Heart right ventricle (tissue), 16 donors: ENCODE data around the gene USB1. TPM values are rescaled to one million over a fixed set of nuclear protein-coding genes. Genes with fewer than 3 reads are reported as not detected.
A peak's percentile ranks its signal among the peaks of the same experiment; 100 is the strongest.

Experiments used
- ATAC-seq, 8 donors: fragments of 200-7000 bp; cut with Tn5 transposase; one replicate each; pipeline ENCODE4 v1.9.1; 2020; ENCODE audit warnings: mild to moderate bottlenecking in 8 of 8, moderate library complexity in 8 of 8, moderate number of reproducible peaks in 1 of 8
- DNase-seq, 2 donors: peaks; one replicate each; pipeline ENCODE4 v3.0.0-alpha.2; 2020
- H3K27ac ChIP-seq, 10 donors: fragments of 200-600 bp; sonication (generic) in 2 of 10; one replicate each; pipeline versions ENCODE4 v1.5.0 to v1.8.0; 2020 to 2022; ENCODE audit warnings: mild to moderate bottlenecking in 3 of 10
- H3K27me3 ChIP-seq, 7 donors: fragments of 200-600 bp; one replicate each; pipeline ENCODE4 v1.8.0; 2021 to 2022; ENCODE audit warnings: mild to moderate bottlenecking in 2 of 7
- H3K36me3 ChIP-seq, 9 donors: fragments of 200-600 bp; sonication (generic) in 1 of 9; one replicate each; pipeline versions ENCODE4 v1.5.0 to v1.8.0; 2020 to 2022; ENCODE audit warnings: mild to moderate bottlenecking in 2 of 9
- H3K4me1 ChIP-seq, 9 donors: fragments of 200-600 bp; sonication (generic) in 1 of 9; one replicate each; pipeline versions ENCODE4 v1.5.0 to v1.8.0; 2020 to 2022; ENCODE audit warnings: mild to moderate bottlenecking in 4 of 9
- H3K4me3 ChIP-seq, 10 donors: fragments of 200-600 bp; sonication (generic) in 2 of 10; one replicate each; pipeline versions ENCODE4 v1.5.0 to v1.8.0; 2020 to 2022; ENCODE audit warnings: mild to moderate bottlenecking in 7 of 10, moderate library complexity in 2 of 10
- H3K9me3 ChIP-seq, 11 donors: fragments of 200-600 bp in 10 of 11; sonication (generic) in 2 of 11; one replicate each; pipeline versions ENCODE4 v1.5.0 to v1.8.0; 2013 to 2022; ENCODE audit warnings: mild to moderate bottlenecking in 2 of 11, control low read depth in 1 of 11, moderate library complexity in 1 of 11
- CTCF ChIP-seq, 9 donors: fragments of 200-600 bp; sonication (generic) in 2 of 9; IDR thresholded peaks; one replicate each; pipeline versions ENCODE4 v1.5.0 to v1.8.0; 2021 to 2022; ENCODE audit warnings: antibody characterized with exemption in 9 of 9, mild to moderate bottlenecking in 5 of 9, moderate library complexity in 1 of 9
- WGBS, 2 donors: extraction: QIAGEN DNeasy Blood & Tissue Kit; methylation state at CpG; one replicate each; pipeline ENCODE4 v1.1.7; 2013; ENCODE audit warnings: inconsistent platforms in 1 of 2; 5-methylcytosine and 5-hydroxymethylcytosine counted together
- intact Hi-C, 10 donors: fragments of 100-400 bp; cut with DNase I; formaldehyde crosslinking; loops; one replicate each; pipeline versions ENCODE4 v1.11.1 to v1.14.2; 2022
- polyA plus RNA-seq, 2 donors: library from polyadenylated mRNA; stranded (reverse); fragments of 200-250 nt; gene quantifications; one replicate each; pipeline ENCODE4 v1.2.3, GENCODE V29; 2013
- total RNA-seq, 10 donors: library from RNA; stranded (reverse); fragmentation: NEBNext Ultra II Directional in 3 of 10; extraction: Animal tissue kit (Norgen Biotek cat#: 25700) in 3 of 10; gene quantifications; one replicate each; pipeline versions ENCODE4 v1.2.1 to v1.2.4, GENCODE V29; 2021 to 2023
- donor health status: Arrhythmogenic right ventricular cardiomyopathy.
- donor health status: ischemic (EF 13 %, LVEDD 7.1; RV severe dilation, severe dysfunction).
- donor health status: healthy with polysubstance abuse.
- donor health status: DM: no; HTN: yes; CAD: no.
- donor health status: DM: no; HTN: no; CAD: no.
- donor health status: ischemic (EF 25% LVEDD 6.9; RV normal size, moderate dysfunction).
- donor health status: ischemic (EF 25% LVEDD 5.7; RV mildly dilated, moderate dysfunction).
- donor health status: healthy.
- donor health status: DM: yes; HTN: yes; CAD: no.
- donor health status: Ischemic cardiomyopathy.
- donor health status: ischemic (EF 35%, LVEDD 5.7; RV mildly dilated, moderate dysfunction).
- donor health status: nonischemic (EF 11% LVEDD 7.7; RV severe dilation, severe dysfunction).
- donor health status: DM: yes; HTN: yes; CAD: no.
- donor health status: PGD.
- donor health status: ischemic (EF 29% LVEDD 5.4; RV normal size, mild dysfunction).
- donor health status: nonischemic (EF 23%, LVEDD 6.1; RV moderate dilation, normal function).

The USB1 gene
- total and polyA plus RNA-seq, 12 donors: 21.1 to 44.3 (median 31.5) TPM

DNA sequence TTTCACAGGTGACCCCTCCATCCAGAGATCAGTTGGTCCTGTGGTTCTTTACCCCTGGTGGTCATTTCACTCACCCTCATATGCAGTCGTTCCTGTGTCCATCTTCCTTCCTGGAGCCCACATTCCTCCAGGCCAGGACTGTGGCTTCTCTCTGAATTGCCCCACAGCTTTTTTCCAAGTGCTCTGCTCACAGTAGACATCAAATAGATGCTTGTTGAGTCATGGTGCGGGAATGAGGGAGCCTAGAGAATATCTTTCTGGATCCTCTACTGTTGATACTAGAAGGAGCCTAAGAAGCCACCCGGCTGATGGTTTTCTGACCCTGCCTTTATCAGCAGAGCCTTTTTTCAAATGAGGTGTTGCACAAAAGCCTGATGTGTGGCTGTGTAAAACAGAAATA, 10.4 kb downstream of the USB1 start:
- Histone ChIP-seq H3K27me3 (no peaks in the 10 kb centered on the region), H3K36me3 (peaks cover 0 to 84% (median 10%) of the 10 kb centered on the region in 9 donors), H3K27ac (no peak overlapping the region), H3K4me1 (peaks cover 0 to 9% (median 0%) of the 10 kb centered on the region in 9 donors), H3K9me3 (no peaks in the 10 kb centered on the region), H3K4me3 (no peak overlapping the region)
- ATAC-seq (no peak), DNase-seq (no peak)
- WGBS, 2 donors: 84 to 86% methylated on average over 3 of the region's 3 CpGs
- no peak for TF ChIP-seq CTCF (IDR thresholded peaks at IDR 0.05)
- intact Hi-C loops: no loop called here

- intact Hi-C loops: no loop called here
- Histone ChIP-seq H3K4me3 (no peak overlapping the region), H3K27ac (no peak overlapping the region), H3K9me3 (no peaks in the 10 kb centered on the region), H3K4me1 (peaks cover 0 to 17% (median 0%) of the 10 kb centered on the region in 9 donors), H3K27me3 (no peaks in the 10 kb centered on the region), H3K36me3 (peaks cover 0 to 82% (median 8%) of the 10 kb centered on the region in 9 donors)
- no peak for DNase-seq
- WGBS, 2 donors: 73% methylated on average over 9 of the region's 9 CpGs
- no peak for ATAC-seq
- TF ChIP-seq CTCF (IDR thresholded peaks at IDR 0.05): no peak
Observed at GRCh38 chr16:58012481-58012880, 11.3 kb downstream of the USB1 start.

DNA sequence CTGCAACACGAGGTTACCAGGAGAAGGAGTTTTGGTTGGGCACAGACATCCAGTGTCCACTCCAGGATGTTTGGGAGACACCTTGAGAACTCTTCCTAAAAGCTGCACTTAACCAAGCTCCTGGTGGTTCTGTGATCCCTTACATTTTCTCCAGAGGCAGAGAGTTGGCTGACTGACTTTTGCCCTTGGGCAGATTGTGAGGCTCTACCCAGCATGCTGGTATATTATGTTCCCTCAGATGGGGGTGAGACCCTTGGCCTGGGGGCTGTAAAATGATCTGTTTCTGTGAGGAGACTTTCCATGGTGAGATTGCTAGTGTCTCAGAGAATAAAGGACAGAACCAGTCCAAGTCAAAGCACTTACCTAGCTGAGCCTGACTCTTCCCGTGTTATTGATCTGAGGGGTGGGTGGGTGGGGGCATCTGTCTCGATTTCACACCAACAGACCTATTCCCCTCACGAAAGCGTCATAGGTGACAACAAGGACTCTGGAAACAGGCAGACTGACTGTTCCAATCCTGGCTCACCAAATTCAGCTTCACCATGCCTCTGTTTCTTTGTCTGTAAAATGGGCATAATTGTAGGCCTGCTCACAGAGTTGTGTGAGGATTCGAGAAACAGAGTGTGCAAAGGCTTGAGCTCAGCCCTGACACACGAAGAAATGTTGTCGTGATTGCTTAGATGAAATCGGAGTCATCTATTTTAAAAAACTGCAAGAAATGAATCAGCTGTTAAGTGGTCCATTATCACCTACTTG, 12.2 kb downstream of the USB1 start:
- 90% methylated on average over 9 of the region's 9 CpGs for WGBS, 2 donors
- peaks cover 0 to 88% (median 8%) of the 10 kb centered on the region in 9 donors for H3K36me3 ChIP-seq

GRCh38 chr16:58016840-58017446, 15.7 kb downstream of the USB1 start:
- H3K4me3 ChIP-seq: no peak overlapping the region
- TF ChIP-seq CTCF (IDR thresholded peaks at IDR 0.05): no peak
- H3K4me1 ChIP-seq: peaks cover 0 to 23% (median 15%) of the 10 kb centered on the region in 9 donors
- peak in 2 of 8 donors; percentile 34 to 41 for ATAC-seq
- no peak overlapping the region for H3K27ac ChIP-seq
- H3K27me3 ChIP-seq: no peaks in the 10 kb centered on the region
- H3K36me3 ChIP-seq: peaks cover 0 to 75% (median 0%) of the 10 kb centered on the region in 9 donors
- 62 to 75% methylated on average over 12 of the region's 12 CpGs for WGBS, 2 donors
- no peak for DNase-seq
- no peaks in the 10 kb centered on the region for H3K9me3 ChIP-seq
- intact Hi-C loops: no loop called here

More for the DNA sequence above, 12.2 kb downstream of the USB1 start:
- DNase-seq (no peak), ATAC-seq (no peak)
- H3K9me3 ChIP-seq: no peaks in the 10 kb centered on the region
- TF ChIP-seq CTCF (IDR thresholded peaks at IDR 0.05): no peak
- no peak overlapping the region for H3K4me3 ChIP-seq
- no peaks in the 10 kb centered on the region for H3K27me3 ChIP-seq
- intact Hi-C loops: no loop called here
- H3K27ac ChIP-seq: no peak overlapping the region
- peaks cover 0 to 17% (median 0%) of the 10 kb centered on the region in 9 donors for H3K4me1 ChIP-seq
